Esophagus (tissue), 2 donors: ENCODE measurements around the gene SLC6A7. TPM values are rescaled to one million over a fixed set of nuclear protein-coding genes. Genes with fewer than 3 reads are reported as not detected.

ENCODE experiments used
- H3K27ac ChIP-seq, 2 donors: one replicate each; pipeline ENCODE4 v1.5.1; 2013; ENCODE audit warnings: low read depth in 2 of 2, mild to moderate bottlenecking in 2 of 2, inconsistent platforms in 1 of 2, low read length in 1 of 2, moderate library complexity in 1 of 2
- H3K27me3 ChIP-seq, 2 donors: one replicate each; pipeline ENCODE4 v1.6.1; 2013; ENCODE audit warnings: low read length in 2 of 2, control low read depth in 1 of 2, mild to moderate bottlenecking in 1 of 2; ENCODE audit not compliant: insufficient read depth in 2 of 2, control insufficient read depth in 1 of 2
- H3K36me3 ChIP-seq, 2 donors: one replicate each; pipeline ENCODE4 v1.6.1; 2013; ENCODE audit warnings: low read length in 1 of 2; ENCODE audit not compliant: control insufficient read depth in 2 of 2, insufficient read depth in 2 of 2
- H3K4me1 ChIP-seq, 2 donors: one replicate each; pipeline ENCODE4 v1.6.1; 2013; ENCODE audit warnings: low read length in 1 of 2; ENCODE audit not compliant: control insufficient read depth in 2 of 2, insufficient read depth in 2 of 2
- H3K4me3 ChIP-seq, 2 donors: one replicate each; pipeline ENCODE4 v1.5.1; 2013; ENCODE audit warnings: low read length in 2 of 2, mild to moderate bottlenecking in 2 of 2, low read depth in 1 of 2, moderate library complexity in 1 of 2
- H3K9me3 ChIP-seq, 2 donors: one replicate each; pipeline ENCODE4 v1.6.1; 2013; ENCODE audit warnings: mild to moderate bottlenecking in 2 of 2, low read depth in 1 of 2, low read length in 1 of 2, moderate library complexity in 1 of 2; ENCODE audit not compliant: control insufficient read depth in 2 of 2, insufficient read depth in 1 of 2
- WGBS, 2 donors: extraction: QIAGEN DNeasy Blood & Tissue Kit; methylation state at CpG; one replicate each; pipeline ENCODE4 v1.1.7; 2013; 5-methylcytosine and 5-hydroxymethylcytosine counted together
- polyA plus RNA-seq, 2 donors: library from polyadenylated mRNA; stranded (reverse); fragments of 200-250 nt; gene quantifications; one replicate each; pipeline ENCODE4 v1.2.3, GENCODE V29; 2013
- donor health status: healthy with polysubstance abuse.
- donor health status: Bipolar disorder and iron deficiency.

SLC6A7 gene
- polyA plus RNA-seq, 2 donors: not detected

GRCh38 chr5:150234576-150235499 lies 45.0 kb downstream of the SLC6A7 start:
- WGBS, 2 donors: 68 to 80% methylated on average over 5 of the region's 5 CpGs

DNA sequence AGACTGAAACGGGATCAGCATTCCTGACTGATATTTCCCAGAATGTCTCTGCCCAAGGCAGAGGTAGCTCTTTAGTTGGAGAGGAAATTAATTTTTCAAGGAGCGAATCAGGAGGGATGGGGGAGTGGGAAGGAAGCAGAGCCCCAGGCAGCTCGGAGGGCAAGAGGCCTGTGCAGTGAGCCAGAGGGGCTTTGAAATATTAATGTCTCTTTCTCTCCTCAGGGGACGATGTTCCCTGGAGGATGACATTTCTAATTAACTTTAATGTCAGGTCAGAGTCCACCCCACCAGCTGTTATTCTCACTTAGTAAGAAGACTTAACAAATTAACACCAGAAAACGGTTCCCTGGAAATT lies 45.6 kb downstream of the SLC6A7 start:
- H3K36me3 ChIP-seq: no peaks in the 10 kb centered on the region
- no peaks in the 10 kb centered on the region for H3K9me3 ChIP-seq
- H3K4me3 ChIP-seq: no peak overlapping the region
- 87% methylated on average over 5 of the region's 5 CpGs for WGBS, 2 donors
- no peaks in the 10 kb centered on the region for H3K27me3 ChIP-seq
- H3K4me1 ChIP-seq: peaks cover 0 to 5% of the 10 kb centered on the region in 2 donors
- H3K27ac ChIP-seq: no peak overlapping the region

More at GRCh38 chr5:150234576-150235499, 45.0 kb downstream of the SLC6A7 start:
- no peaks in the 10 kb centered on the region for H3K27me3 ChIP-seq
- H3K4me1 ChIP-seq: peaks cover 0 to 5% of the 10 kb centered on the region in 2 donors
- H3K36me3 ChIP-seq: no peaks in the 10 kb centered on the region
- no peak overlapping the region for H3K27ac ChIP-seq
- H3K4me3 ChIP-seq: no peak overlapping the region
- H3K9me3 ChIP-seq: no peaks in the 10 kb centered on the region

GRCh38 chr5:150236313-150236712 lies 46.5 kb downstream of the SLC6A7 start:
- H3K27me3 ChIP-seq: no peaks in the 10 kb centered on the region
- no peaks in the 10 kb centered on the region for H3K36me3 ChIP-seq
- H3K27ac ChIP-seq: no peak overlapping the region
- 80 to 84% methylated on average over 2 of the region's 2 CpGs for WGBS, 2 donors
- no peak overlapping the region for H3K4me3 ChIP-seq
- H3K4me1 ChIP-seq: peaks cover 0 to 5% of the 10 kb centered on the region in 2 donors
- H3K9me3 ChIP-seq: no peaks in the 10 kb centered on the region

GRCh38 chr5:150236981-150237754 lies 47.3 kb downstream of the SLC6A7 start:
- Histone ChIP-seq H3K9me3 (no peaks in the 10 kb centered on the region), H3K27me3 (no peaks in the 10 kb centered on the region), H3K4me1 (peaks cover 0 to 5% of the 10 kb centered on the region in 2 donors), H3K4me3 (no peak overlapping the region), H3K27ac (no peak overlapping the region), H3K36me3 (no peaks in the 10 kb centered on the region)
- WGBS, 2 donors: 83 to 88% methylated on average over 15 of the region's 15 CpGs

DNA sequence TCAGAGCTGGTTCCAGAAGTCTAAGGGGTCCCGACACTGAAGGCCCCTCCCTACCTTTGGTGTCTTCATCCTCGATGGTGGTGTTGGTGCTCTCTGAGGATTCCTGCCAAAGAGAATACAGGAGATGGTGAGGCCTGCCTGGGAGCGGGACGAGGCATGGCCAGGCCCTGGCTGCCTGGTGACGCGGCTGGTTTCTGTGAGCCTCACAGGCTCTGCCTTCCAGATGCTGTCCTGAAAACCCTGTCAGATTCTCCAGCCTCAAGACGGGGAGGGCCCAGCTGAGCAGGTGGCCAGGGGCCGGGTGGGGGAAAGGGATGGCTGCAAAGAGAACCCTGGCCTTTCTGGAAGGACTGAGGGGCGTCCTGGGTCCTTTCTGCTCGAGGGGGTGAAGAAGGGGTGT lies 48.8 kb downstream of the SLC6A7 start:
- H3K27me3 ChIP-seq: no peaks in the 10 kb centered on the region
- no peak overlapping the region for H3K4me3 ChIP-seq
- H3K9me3 ChIP-seq: no peaks in the 10 kb centered on the region
- H3K4me1 ChIP-seq: no peaks in the 10 kb centered on the region
- 86 to 93% methylated on average over 10 of the region's 10 CpGs for WGBS, 2 donors
- H3K36me3 ChIP-seq: no peaks in the 10 kb centered on the region
- H3K27ac ChIP-seq: no peak overlapping the region

DNA sequence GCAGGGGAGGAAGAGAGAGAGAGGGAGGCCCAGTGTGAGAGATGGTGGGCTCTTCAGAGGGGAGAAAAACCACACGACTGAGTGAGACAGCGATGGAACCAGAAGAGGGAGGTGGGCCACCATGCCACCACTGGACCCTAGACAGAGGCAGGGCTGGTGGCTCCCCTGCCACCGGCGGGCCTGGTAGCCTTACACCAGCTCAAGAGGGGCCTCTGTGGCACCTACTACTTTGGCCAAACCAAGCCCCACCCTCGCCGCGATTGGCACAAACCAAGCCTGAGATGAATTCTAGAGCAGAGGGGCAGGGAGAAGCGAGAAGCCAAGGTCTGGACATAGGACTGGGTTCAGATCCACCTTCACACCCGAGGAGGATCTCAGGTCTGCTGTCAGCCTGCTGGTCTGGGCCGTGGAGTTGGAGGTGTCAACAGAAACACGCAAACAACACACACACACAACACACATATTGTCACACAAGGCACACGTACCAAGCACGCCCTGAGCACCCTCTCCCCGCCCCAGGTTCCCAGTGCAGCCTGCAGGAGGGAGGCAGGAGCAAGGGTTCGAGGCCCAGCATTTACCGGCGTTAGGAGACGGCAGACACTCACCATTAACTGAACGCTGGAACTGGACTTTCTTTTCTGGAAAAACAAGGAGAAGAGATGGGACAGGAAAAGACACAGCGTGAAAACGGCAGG lies 49.4 kb downstream of the SLC6A7 start:
- no peaks in the 10 kb centered on the region for H3K9me3 ChIP-seq
- H3K27me3 ChIP-seq: no peaks in the 10 kb centered on the region
- H3K36me3 ChIP-seq: no peaks in the 10 kb centered on the region
- H3K27ac ChIP-seq: no peak overlapping the region
- 93% methylated on average over 21 of the region's 21 CpGs for WGBS, 2 donors
- no peaks in the 10 kb centered on the region for H3K4me1 ChIP-seq
- no peak overlapping the region for H3K4me3 ChIP-seq

DNA sequence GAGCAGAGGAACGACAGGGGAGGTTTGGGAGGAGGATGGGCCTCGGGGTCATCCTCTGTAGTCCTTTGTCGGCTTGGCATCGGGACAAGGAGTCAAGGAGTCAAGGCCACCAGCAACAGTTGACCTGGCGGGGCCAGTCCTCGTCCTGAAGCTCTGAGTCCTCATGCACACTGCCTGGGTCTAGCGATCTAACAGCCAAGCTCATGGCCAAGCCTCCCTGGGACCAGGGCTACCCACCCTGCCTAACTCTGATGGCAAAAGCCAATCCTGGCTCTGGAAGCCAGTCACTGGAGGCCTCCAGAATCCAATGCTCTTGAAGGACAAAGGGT lies 49.9 kb downstream of the SLC6A7 start:
- 89 to 92% methylated on average over 7 of the region's 7 CpGs for WGBS, 2 donors
- H3K36me3 ChIP-seq: no peaks in the 10 kb centered on the region
- no peaks in the 10 kb centered on the region for H3K4me1 ChIP-seq
- no peak overlapping the region for H3K27ac ChIP-seq
- no peaks in the 10 kb centered on the region for H3K9me3 ChIP-seq
- H3K27me3 ChIP-seq: no peaks in the 10 kb centered on the region
- H3K4me3 ChIP-seq: no peak overlapping the region

- no peak overlapping the region for H3K27ac ChIP-seq
- H3K4me3 ChIP-seq: no peak overlapping the region
- H3K36me3 ChIP-seq: no peaks in the 10 kb centered on the region
- H3K27me3 ChIP-seq: no peaks in the 10 kb centered on the region
- no peaks in the 10 kb centered on the region for H3K4me1 ChIP-seq
- H3K9me3 ChIP-seq: no peaks in the 10 kb centered on the region
- WGBS, 2 donors: 78 to 79% methylated on average over 14 of the region's 14 CpGs
Observed at GRCh38 chr5:150241298-150242160, 51.7 kb downstream of the SLC6A7 start.
